ENCODE data around the gene CISH.

The CISH gene

GRCh38 chr3:50603261-50604109 is 8.1 kb downstream of the CISH start:
- DNase-seq (ENCODE audit: low read depth) = no peak
- H3K4me3 ChIP-seq (ENCODE audit: low read depth, low read length) = no peak overlapping the region
- TF ChIP-seq MAX (IDR thresholded peaks at IDR 0.05; ENCODE audit: low read depth, low read length) (no peak), MYC (IDR thresholded peaks at IDR 0.05; ENCODE audit: low read depth, low read length) (no peak), CTCF (IDR thresholded peaks at IDR 0.05; ENCODE audit: low read depth, low read length) (no peak), POLR2A (IDR thresholded peaks at IDR 0.05; ENCODE audit: extremely low read depth, insufficient read length) (no peak)

GRCh38 chr3:50602595-50603191 is 8.9 kb downstream of the CISH start:
- H3K4me3 ChIP-seq (ENCODE audit: low read depth, low read length) = no peak overlapping the region
- no peak for TF ChIP-seq CTCF (IDR thresholded peaks at IDR 0.05; ENCODE audit: low read depth, low read length)
- no peak for TF ChIP-seq MYC (IDR thresholded peaks at IDR 0.05; ENCODE audit: low read depth, low read length)
- no peak for TF ChIP-seq MAX (IDR thresholded peaks at IDR 0.05; ENCODE audit: low read depth, low read length)
- TF ChIP-seq POLR2A (IDR thresholded peaks at IDR 0.05; ENCODE audit: extremely low read depth, insufficient read length) = no peak
- DNase-seq (ENCODE audit: low read depth) = peak; percentile 48

- DNase-seq (ENCODE audit: low read depth) = peak; percentile 97
- peak overlapping the region; percentile 13 for H3K4me3 ChIP-seq (ENCODE audit: low read depth, low read length)
- peak; percentile 71 for TF ChIP-seq MYC (IDR thresholded peaks at IDR 0.05; ENCODE audit: low read depth, low read length)
- peak; percentile 3; the same call in 1 of the 2 replicates for TF ChIP-seq MAX (IDR thresholded peaks at IDR 0.05; ENCODE audit: low read depth, low read length)
- TF ChIP-seq POLR2A (IDR thresholded peaks at IDR 0.05; ENCODE audit: extremely low read depth, insufficient read length) = no peak
Observed at GRCh38 chr3:50600841-50601591, 10.6 kb downstream of the CISH start.

- TF ChIP-seq MAX (IDR thresholded peaks at IDR 0.05; ENCODE audit: low read depth, low read length) (no peak), POLR2A (IDR thresholded peaks at IDR 0.05; ENCODE audit: extremely low read depth, insufficient read length) (no peak), MYC (IDR thresholded peaks at IDR 0.05; ENCODE audit: low read depth, low read length) (no peak), CTCF (IDR thresholded peaks at IDR 0.05; ENCODE audit: low read depth, low read length) (no peak)
- no peak for DNase-seq (ENCODE audit: low read depth)
- peak overlapping the region; percentile 2 for H3K4me3 ChIP-seq (ENCODE audit: low read depth, low read length)
Observed at GRCh38 chr3:50600141-50600753, 11.3 kb downstream of the CISH start.

GRCh38 chr3:50599716-50600118 is 11.9 kb downstream of the CISH start:
- TF ChIP-seq CTCF (IDR thresholded peaks at IDR 0.05; ENCODE audit: low read depth, low read length) = no peak
- no peak for TF ChIP-seq POLR2A (IDR thresholded peaks at IDR 0.05; ENCODE audit: extremely low read depth, insufficient read length)
- TF ChIP-seq MAX (IDR thresholded peaks at IDR 0.05; ENCODE audit: low read depth, low read length) = no peak
- no peak for TF ChIP-seq MYC (IDR thresholded peaks at IDR 0.05; ENCODE audit: low read depth, low read length)
- DNase-seq (ENCODE audit: low read depth) = peak; percentile 51
- no peak overlapping the region for H3K4me3 ChIP-seq (ENCODE audit: low read depth, low read length)

Data from NB4 (cell line).